Camera-type eye (tissue), 1 donor: ENCODE data around the gene GPR42. TPM values are rescaled to one million over a fixed set of nuclear protein-coding genes. Genes with fewer than 3 reads are reported as not detected.

Experiments
- total RNA-seq: library from RNA; depleted of rRNA; stranded (reverse); fragments of >200 nt; gene quantifications from one replicate; pipeline ENCODE4 v1.2.3, GENCODE V29; 2014

GPR42 gene
- not detected for total RNA-seq

GRCh38 chr19:35370722-35371121 lies at the start of gene GPR42:
Gene GPR42, plus strand, starts transcription at chr19:35371068. Its CDS starts 292 bp downstream, at chr19:35371360.

GRCh38 chr19:35328851-35329285 lies 42.0 kb upstream of the GPR42 start, which contains the start of gene CD22:
Gene CD22, plus strand, starts transcription at chr19:35329187. Its CDS starts 2,854 bp downstream, at chr19:35332041.

GRCh38 chr19:35347171-35347929 lies 23.5 kb upstream of the GPR42 start, which contains the start of gene FFAR1:
Gene FFAR1, plus strand, starts transcription at chr19:35347902. Its CDS starts 3,650 bp downstream, at chr19:35351552.

GRCh38 chr19:35357867-35358573 lies 12.8 kb upstream of the GPR42 start, which contains the start of gene FFAR3:
Gene FFAR3, plus strand, starts transcription at chr19:35358460. Its CDS starts 431 bp downstream, at chr19:35358891.

Other genes starting within 250 kb of the GPR42 start
- gene LGI4, start 236.0 kb upstream of the GPR42 start, total RNA-seq = 50.3 TPM
- gene FXYD1, start 232.2 kb upstream of the GPR42 start, total RNA-seq = 34.8 TPM
- 8.3 TPM for gene FXYD7, start 227.8 kb upstream of the GPR42 start, total RNA-seq
- gene FXYD5, start 216.3 kb upstream of the GPR42 start, total RNA-seq = 3.5 TPM
- gene FAM187B, start 142.3 kb upstream of the GPR42 start, total RNA-seq = not detected
- 12.9 TPM for gene LSR, start 122.1 kb upstream of the GPR42 start, total RNA-seq
- 82.7 TPM for gene USF2, start 102.1 kb upstream of the GPR42 start, total RNA-seq
- gene HAMP, start 88.5 kb upstream of the GPR42 start, total RNA-seq = not detected
- gene MAG, start 78.9 kb upstream of the GPR42 start, total RNA-seq = 1.2 TPM
- 0.66 TPM for gene CD22, start 41.9 kb upstream of the GPR42 start, total RNA-seq
- not detected for gene FFAR1, start 23.2 kb upstream of the GPR42 start, total RNA-seq
- gene FFAR3, start 12.6 kb upstream of the GPR42 start, total RNA-seq = 0.44 TPM
- gene FFAR2, start 77.2 kb downstream of the GPR42 start, total RNA-seq = not detected
- not detected for gene KRTDAP, start 119.4 kb downstream of the GPR42 start, total RNA-seq
- gene DMKN, start 142.6 kb downstream of the GPR42 start, total RNA-seq = 31.8 TPM
- gene SBSN, start 157.2 kb downstream of the GPR42 start, total RNA-seq = 0.93 TPM
- 0.38 TPM for gene GAPDHS, start 162.4 kb downstream of the GPR42 start, total RNA-seq
- gene TMEM147, start 174.6 kb downstream of the GPR42 start, total RNA-seq = 49.3 TPM
- not detected for gene ATP4A, start 192.6 kb downstream of the GPR42 start, total RNA-seq
- gene PMIS2, start 215.1 kb downstream of the GPR42 start, total RNA-seq = not detected
- gene HAUS5, start 241.7 kb downstream of the GPR42 start, total RNA-seq = 13.6 TPM